GM23338 (cell line): ENCODE results near the gene ERCC6. TPM values are rescaled to one million over a fixed set of nuclear protein-coding genes. Genes with fewer than 3 reads are reported as not detected.

Experiments
- ATAC-seq: fragments of 200-7000 bp; cut with Tn5 transposase; 3 replicates; pipeline ENCODE4 v1.9.1; 2020
- DNase-seq: peaks from one replicate; pipeline ENCODE4 v3.0.0-alpha.2; 2015; ENCODE audit warnings: low spot score
- H2AFZ ChIP-seq: fragments of 200-600 bp; sonication (generic); 2 replicates; pipeline ENCODE4 v1.8.0; 2016; ENCODE audit warnings: antibody characterized with exemption, mild to moderate bottlenecking, moderate library complexity
- H3F3A ChIP-seq: fragments of 200-600 bp; sonication (generic); replicated peaks from 2 replicates; pipeline ENCODE4 v1.8.0; 2017; ENCODE audit warnings: antibody characterized with exemption, mixed run types, low read depth
- H3K27ac ChIP-seq: fragments of 200-600 bp; sonication (generic); 2 replicates; pipeline ENCODE4 v1.6.1; 2016; ENCODE audit warnings: low read depth
- H3K27me3 ChIP-seq: fragments of 200-600 bp; sonication (generic); 2 replicates; pipeline ENCODE4 v1.8.0; 2016; ENCODE audit warnings: mild to moderate bottlenecking, mixed run types, moderate library complexity; ENCODE audit not compliant: insufficient read depth
- H3K36me3 ChIP-seq: fragments of 200-600 bp; sonication (generic); 2 replicates; pipeline ENCODE4 v1.8.0; 2016; ENCODE audit warnings: mild to moderate bottlenecking; ENCODE audit not compliant: insufficient read depth
- H3K4me1 ChIP-seq: fragments of 200-600 bp; sonication (generic); 2 replicates; pipeline ENCODE4 v1.8.0; 2016; ENCODE audit warnings: mild to moderate bottlenecking, moderate library complexity; ENCODE audit not compliant: insufficient read depth
- H3K4me2 ChIP-seq: fragments of 200-600 bp; sonication (generic); 2 replicates; pipeline ENCODE4 v1.7.1; 2017; ENCODE audit warnings: mixed run types
- H3K4me3 ChIP-seq: fragments of 200-600 bp; sonication (generic); 2 replicates; pipeline ENCODE4 v1.6.1; 2016; ENCODE audit warnings: mixed run types
- H3K79me2 ChIP-seq: fragments of 200-600 bp; sonication (generic); replicated peaks from 2 replicates; pipeline ENCODE4 v1.8.0; 2017; ENCODE audit warnings: mild to moderate bottlenecking; ENCODE audit not compliant: insufficient read depth
- H3K9me2 ChIP-seq: fragments of 200-600 bp; sonication (generic); 2 replicates; pipeline ENCODE4 v1.8.0; 2017; ENCODE audit not compliant: insufficient read depth
- H4K20me1 ChIP-seq: fragments of 200-600 bp; sonication (generic); replicated peaks from 2 replicates; pipeline ENCODE4 v1.8.0; 2017; ENCODE audit warnings: mild to moderate bottlenecking; ENCODE audit not compliant: insufficient read depth
- H3K27ac Mint-ChIP-seq: 2 replicates; pipeline ENCODE4 v1.8.0; 2020; ENCODE audit warnings: inconsistent platforms, mild to moderate bottlenecking, moderate library complexity, mixed read lengths
- H3K27me3 Mint-ChIP-seq: 3 replicates; pipeline ENCODE4 v1.8.0; 2022; ENCODE audit warnings: low read depth, mild to moderate bottlenecking, moderate library complexity, mixed read lengths, inconsistent platforms; ENCODE audit not compliant: insufficient read depth, poor library complexity
- H3K36me3 Mint-ChIP-seq: 3 replicates; pipeline ENCODE4 v1.8.0; 2021; ENCODE audit warnings: low read depth, mild to moderate bottlenecking, inconsistent platforms, moderate library complexity, mixed read lengths
- H3K4me1 Mint-ChIP-seq: 3 replicates; pipeline ENCODE4 v1.8.0; 2020; ENCODE audit warnings: mild to moderate bottlenecking, inconsistent platforms, mixed read lengths
- H3K4me3 Mint-ChIP-seq: 3 replicates; pipeline ENCODE4 v1.8.0; 2021; ENCODE audit warnings: moderate library complexity, mild to moderate bottlenecking, inconsistent platforms, mixed read lengths
- H3K9me3 Mint-ChIP-seq: 3 replicates; pipeline ENCODE4 v1.8.0; 2020; ENCODE audit warnings: moderate library complexity, mild to moderate bottlenecking, inconsistent platforms, mixed read lengths
- EZH2 ChIP-seq: fragments of 200-600 bp; sonication (generic); IDR thresholded peaks from one replicate; pipeline ENCODE4 v1.8.0; 2017; ENCODE audit warnings: antibody characterized with exemption, mild to moderate bottlenecking, low read depth; ENCODE audit not compliant: unreplicated experiment
- EZH2phosphoT487 ChIP-seq: fragments of 200-600 bp; sonication (generic); IDR thresholded peaks from one replicate; pipeline ENCODE4 v1.8.1; 2018; ENCODE audit warnings: antibody characterized with exemption; ENCODE audit not compliant: unreplicated experiment
- JUNB ChIP-seq: IDR thresholded peaks from one replicate; pipeline ENCODE4 v1.6.1; 2016; ENCODE audit warnings: antibody characterized with exemption; ENCODE audit not compliant: unreplicated experiment
- NANOG ChIP-seq: IDR thresholded peaks from 2 replicates; pipeline ENCODE4 v1.6.1; 2016; ENCODE audit warnings: antibody characterized with exemption, borderline replicate concordance
- POLR2AphosphoS5 ChIP-seq: IDR thresholded peaks from 2 replicates; pipeline ENCODE4 v1.6.1; 2016; ENCODE audit warnings: antibody characterized with exemption, low read depth
- STAT1 ChIP-seq: IDR thresholded peaks from one replicate; pipeline ENCODE4 v1.6.1; 2016; ENCODE audit warnings: antibody characterized with exemption; ENCODE audit not compliant: unreplicated experiment
- ZNF114 ChIP-seq: fragments of 250-450 bp; sonication (Bioruptor Pico); IDR thresholded peaks from 2 replicates; pipeline ENCODE4 v1.5.0; 2020; ENCODE audit warnings: mild to moderate bottlenecking, moderate library complexity
- ZNF331 ChIP-seq: fragments of 250-450 bp; sonication (Bioruptor Pico); IDR thresholded peaks from 2 replicates; pipeline ENCODE4 v1.5.0; 2020; ENCODE audit warnings: low read depth, mild to moderate bottlenecking, moderate library complexity
- polyA plus RNA-seq: library from polyadenylated mRNA; unstranded; fragments of >200 nt; fragmentation: Nextera tagmentation; extraction: Ambion mirVana; gene quantifications from 2 replicates; pipeline ENCODE4 v1.2.1, GENCODE V29; 2016
- total RNA-seq: library from RNA; depleted of rRNA; stranded (reverse); fragments of >200 nt; shearing (Covaris generic); gene quantifications from 2 replicates; pipeline ENCODE4 v1.2.3, GENCODE V29; 2014
- TF ChIP-seq, protein P1 (sequence below): IDR thresholded peaks from one replicate; pipeline ENCODE4 v1.6.1; 2018; ENCODE audit warnings: antibody characterized with exemption; ENCODE audit not compliant: unreplicated experiment
- TF ChIP-seq, protein P2 (sequence below), 2 experiments: fragments of 200-600 bp in 1 of 2; sonication (generic) in 1 of 2; conservative IDR thresholded peaks; 2 replicates each; pipeline versions ENCODE4 v1.5.1 to v1.6.1; 2016 to 2017; ENCODE audit warnings: antibody characterized with exemption in 2 of 2, low read depth in 2 of 2, mild to moderate bottlenecking in 2 of 2, moderate library complexity in 1 of 2
- TF ChIP-seq, protein P3 (sequence below): fragments of 250-450 bp; sonication (Bioruptor Pico); IDR thresholded peaks from 2 replicates; pipeline ENCODE4 v1.5.0; 2020; ENCODE audit warnings: mild to moderate bottlenecking, moderate library complexity

Gene ERCC6
- total and polyA plus RNA-seq, 2 experiments from 2014 or later, result 2.5 to 13.8 TPM

DNA sequence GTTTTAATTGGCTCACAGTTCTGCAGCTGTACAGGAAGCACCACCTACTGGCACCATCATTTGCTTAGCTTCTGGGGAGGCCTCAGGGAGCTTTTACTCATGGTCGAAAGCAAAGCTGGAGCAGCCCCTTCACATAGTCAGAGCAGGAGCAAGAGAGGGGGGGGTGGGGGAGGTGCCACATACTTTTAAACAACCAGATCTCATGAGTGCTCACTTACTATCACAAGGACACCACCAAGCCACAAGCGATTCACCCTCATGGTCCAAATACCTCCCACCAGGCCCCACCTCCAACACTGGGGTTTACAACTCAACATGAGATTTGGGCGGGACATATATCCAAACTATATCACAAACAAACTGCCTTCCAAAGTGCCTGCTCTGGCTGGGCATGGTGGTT lies 39.5 kb upstream of the ERCC6 start:
- no peaks in the 10 kb centered on the region for H3K9me2 ChIP-seq
- H3K4me2 ChIP-seq, result no peak overlapping the region
- no peak overlapping the region for H2AFZ ChIP-seq
- Mint-ChIP-seq H3K27ac (no peak overlapping the region), H3K27me3 (peaks cover 3% of the 10 kb centered on the region), H3K4me1 (no peaks in the 10 kb centered on the region; the same call in 2 of the 3 replicates), H3K4me3 (no peak overlapping the region), H3K36me3 (no peaks in the 10 kb centered on the region), H3K9me3 (no peaks in the 10 kb centered on the region)
- no peaks in the 10 kb centered on the region for H3K4me1 ChIP-seq
- no peak overlapping the region for H3K27ac ChIP-seq
- no peaks in the 10 kb centered on the region for H3F3A ChIP-seq
- no peaks in the 10 kb centered on the region for H3K27me3 ChIP-seq
- no peak for DNase-seq
- TF ChIP-seq EZH2phosphoT487 (no peak), STAT1 (no peak), ZNF114 (CRISPR knock-in tag) (no peak), JUNB (no peak), POLR2AphosphoS5 (no peak), EZH2 (no peak), NANOG (no peak), ZNF331 (no peak)
- TF ChIP-seq, protein P1, sequence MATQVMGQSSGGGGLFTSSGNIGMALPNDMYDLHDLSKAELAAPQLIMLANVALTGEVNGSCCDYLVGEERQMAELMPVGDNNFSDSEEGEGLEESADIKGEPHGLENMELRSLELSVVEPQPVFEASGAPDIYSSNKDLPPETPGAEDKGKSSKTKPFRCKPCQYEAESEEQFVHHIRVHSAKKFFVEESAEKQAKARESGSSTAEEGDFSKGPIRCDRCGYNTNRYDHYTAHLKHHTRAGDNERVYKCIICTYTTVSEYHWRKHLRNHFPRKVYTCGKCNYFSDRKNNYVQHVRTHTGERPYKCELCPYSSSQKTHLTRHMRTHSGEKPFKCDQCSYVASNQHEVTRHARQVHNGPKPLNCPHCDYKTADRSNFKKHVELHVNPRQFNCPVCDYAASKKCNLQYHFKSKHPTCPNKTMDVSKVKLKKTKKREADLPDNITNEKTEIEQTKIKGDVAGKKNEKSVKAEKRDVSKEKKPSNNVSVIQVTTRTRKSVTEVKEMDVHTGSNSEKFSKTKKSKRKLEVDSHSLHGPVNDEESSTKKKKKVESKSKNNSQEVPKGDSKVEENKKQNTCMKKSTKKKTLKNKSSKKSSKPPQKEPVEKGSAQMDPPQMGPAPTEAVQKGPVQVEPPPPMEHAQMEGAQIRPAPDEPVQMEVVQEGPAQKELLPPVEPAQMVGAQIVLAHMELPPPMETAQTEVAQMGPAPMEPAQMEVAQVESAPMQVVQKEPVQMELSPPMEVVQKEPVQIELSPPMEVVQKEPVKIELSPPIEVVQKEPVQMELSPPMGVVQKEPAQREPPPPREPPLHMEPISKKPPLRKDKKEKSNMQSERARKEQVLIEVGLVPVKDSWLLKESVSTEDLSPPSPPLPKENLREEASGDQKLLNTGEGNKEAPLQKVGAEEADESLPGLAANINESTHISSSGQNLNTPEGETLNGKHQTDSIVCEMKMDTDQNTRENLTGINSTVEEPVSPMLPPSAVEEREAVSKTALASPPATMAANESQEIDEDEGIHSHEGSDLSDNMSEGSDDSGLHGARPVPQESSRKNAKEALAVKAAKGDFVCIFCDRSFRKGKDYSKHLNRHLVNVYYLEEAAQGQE, result no peak
- TF ChIP-seq, protein P2, sequence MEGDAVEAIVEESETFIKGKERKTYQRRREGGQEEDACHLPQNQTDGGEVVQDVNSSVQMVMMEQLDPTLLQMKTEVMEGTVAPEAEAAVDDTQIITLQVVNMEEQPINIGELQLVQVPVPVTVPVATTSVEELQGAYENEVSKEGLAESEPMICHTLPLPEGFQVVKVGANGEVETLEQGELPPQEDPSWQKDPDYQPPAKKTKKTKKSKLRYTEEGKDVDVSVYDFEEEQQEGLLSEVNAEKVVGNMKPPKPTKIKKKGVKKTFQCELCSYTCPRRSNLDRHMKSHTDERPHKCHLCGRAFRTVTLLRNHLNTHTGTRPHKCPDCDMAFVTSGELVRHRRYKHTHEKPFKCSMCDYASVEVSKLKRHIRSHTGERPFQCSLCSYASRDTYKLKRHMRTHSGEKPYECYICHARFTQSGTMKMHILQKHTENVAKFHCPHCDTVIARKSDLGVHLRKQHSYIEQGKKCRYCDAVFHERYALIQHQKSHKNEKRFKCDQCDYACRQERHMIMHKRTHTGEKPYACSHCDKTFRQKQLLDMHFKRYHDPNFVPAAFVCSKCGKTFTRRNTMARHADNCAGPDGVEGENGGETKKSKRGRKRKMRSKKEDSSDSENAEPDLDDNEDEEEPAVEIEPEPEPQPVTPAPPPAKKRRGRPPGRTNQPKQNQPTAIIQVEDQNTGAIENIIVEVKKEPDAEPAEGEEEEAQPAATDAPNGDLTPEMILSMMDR (conservative IDR thresholded peaks at IDR 0.05; ENCODE audit: low read depth in 2 of 2), result no peak
- TF ChIP-seq, protein P3, sequence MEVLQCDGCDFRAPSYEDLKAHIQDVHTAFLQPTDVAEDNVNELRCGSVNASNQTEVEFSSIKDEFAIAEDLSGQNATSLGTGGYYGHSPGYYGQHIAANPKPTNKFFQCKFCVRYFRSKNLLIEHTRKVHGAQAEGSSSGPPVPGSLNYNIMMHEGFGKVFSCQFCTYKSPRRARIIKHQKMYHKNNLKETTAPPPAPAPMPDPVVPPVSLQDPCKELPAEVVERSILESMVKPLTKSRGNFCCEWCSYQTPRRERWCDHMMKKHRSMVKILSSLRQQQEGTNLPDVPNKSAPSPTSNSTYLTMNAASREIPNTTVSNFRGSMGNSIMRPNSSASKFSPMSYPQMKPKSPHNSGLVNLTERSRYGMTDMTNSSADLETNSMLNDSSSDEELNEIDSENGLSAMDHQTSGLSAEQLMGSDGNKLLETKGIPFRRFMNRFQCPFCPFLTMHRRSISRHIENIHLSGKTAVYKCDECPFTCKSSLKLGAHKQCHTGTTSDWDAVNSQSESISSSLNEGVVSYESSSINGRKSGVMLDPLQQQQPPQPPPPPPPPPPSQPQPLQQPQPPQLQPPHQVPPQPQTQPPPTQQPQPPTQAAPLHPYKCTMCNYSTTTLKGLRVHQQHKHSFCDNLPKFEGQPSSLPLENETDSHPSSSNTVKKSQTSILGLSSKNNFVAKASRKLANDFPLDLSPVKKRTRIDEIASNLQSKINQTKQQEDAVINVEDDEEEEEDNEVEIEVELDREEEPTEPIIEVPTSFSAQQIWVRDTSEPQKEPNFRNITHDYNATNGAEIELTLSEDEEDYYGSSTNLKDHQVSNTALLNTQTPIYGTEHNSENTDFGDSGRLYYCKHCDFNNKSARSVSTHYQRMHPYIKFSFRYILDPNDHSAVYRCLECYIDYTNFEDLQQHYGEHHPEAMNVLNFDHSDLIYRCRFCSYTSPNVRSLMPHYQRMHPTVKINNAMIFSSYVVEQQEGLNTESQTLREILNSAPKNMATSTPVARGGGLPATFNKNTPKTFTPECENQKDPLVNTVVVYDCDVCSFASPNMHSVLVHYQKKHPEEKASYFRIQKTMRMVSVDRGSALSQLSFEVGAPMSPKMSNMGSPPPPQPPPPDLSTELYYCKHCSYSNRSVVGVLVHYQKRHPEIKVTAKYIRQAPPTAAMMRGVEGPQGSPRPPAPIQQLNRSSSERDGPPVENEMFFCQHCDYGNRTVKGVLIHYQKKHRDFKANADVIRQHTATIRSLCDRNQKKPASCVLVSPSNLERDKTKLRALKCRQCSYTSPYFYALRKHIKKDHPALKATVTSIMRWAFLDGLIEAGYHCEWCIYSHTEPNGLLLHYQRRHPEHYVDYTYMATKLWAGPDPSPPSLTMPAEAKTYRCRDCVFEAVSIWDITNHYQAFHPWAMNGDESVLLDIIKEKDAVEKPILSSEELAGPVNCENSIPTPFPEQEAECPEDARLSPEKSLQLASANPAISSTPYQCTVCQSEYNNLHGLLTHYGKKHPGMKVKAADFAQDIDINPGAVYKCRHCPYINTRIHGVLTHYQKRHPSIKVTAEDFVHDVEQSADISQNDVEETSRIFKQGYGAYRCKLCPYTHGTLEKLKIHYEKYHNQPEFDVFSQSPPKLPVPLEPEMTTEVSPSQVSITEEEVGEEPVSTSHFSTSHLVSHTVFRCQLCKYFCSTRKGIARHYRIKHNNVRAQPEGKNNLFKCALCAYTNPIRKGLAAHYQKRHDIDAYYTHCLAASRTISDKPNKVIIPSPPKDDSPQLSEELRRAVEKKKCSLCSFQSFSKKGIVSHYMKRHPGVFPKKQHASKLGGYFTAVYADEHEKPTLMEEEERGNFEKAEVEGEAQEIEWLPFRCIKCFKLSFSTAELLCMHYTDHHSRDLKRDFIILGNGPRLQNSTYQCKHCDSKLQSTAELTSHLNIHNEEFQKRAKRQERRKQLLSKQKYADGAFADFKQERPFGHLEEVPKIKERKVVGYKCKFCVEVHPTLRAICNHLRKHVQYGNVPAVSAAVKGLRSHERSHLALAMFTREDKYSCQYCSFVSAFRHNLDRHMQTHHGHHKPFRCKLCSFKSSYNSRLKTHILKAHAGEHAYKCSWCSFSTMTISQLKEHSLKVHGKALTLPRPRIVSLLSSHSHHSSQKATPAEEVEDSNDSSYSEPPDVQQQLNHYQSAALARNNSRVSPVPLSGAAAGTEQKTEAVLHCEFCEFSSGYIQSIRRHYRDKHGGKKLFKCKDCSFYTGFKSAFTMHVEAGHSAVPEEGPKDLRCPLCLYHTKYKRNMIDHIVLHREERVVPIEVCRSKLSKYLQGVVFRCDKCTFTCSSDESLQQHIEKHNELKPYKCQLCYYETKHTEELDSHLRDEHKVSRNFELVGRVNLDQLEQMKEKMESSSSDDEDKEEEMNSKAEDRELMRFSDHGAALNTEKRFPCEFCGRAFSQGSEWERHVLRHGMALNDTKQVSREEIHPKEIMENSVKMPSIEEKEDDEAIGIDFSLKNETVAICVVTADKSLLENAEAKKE (CRISPR knock-in tag), result no peak
- no peak for ATAC-seq
- H3K79me2 ChIP-seq, result no peaks in the 10 kb centered on the region
- H3K36me3 ChIP-seq, result no peaks in the 10 kb centered on the region
- no peak overlapping the region for H3K4me3 ChIP-seq
- H4K20me1 ChIP-seq, result no peaks in the 10 kb centered on the region
